SK-N-SH (cell line): Measurements from ENCODE around the gene REXO1. TPM values are rescaled to one million over a fixed set of nuclear protein-coding genes. Genes with fewer than 3 reads are reported as not detected.

Experiments
- CTCF ChIA-PET: fragments of 300-600, 350-600 bp; formaldehyde crosslinking; extraction: SDS; loops from one replicate; lab custom pipeline; 2021; lab: Yijun Ruan, JAX
- POLR2A ChIA-PET: fragments of 350-600 bp; sonication (Branson Sonifier 250); formaldehyde crosslinking; extraction: SDS; loops from one replicate; lab custom pipeline; 2020; ENCODE audit warnings: antibody characterized with exemption, inconsistent platforms; lab: Yijun Ruan, JAX
- DNase-seq: peaks from one replicate; pipeline ENCODE4 v3.0.0; 2012
- H2AFZ ChIP-seq: fragments of 200-600 bp; sonication (generic); 2 replicates; pipeline ENCODE4 v1.8.1; 2016; ENCODE audit warnings: antibody characterized with exemption, mild to moderate bottlenecking, low read depth
- H3F3A ChIP-seq: fragments of 200-600 bp; sonication (generic); replicated peaks from 2 replicates; pipeline ENCODE3; 2016; ENCODE audit warnings: antibody characterized with exemption, mild to moderate bottlenecking; ENCODE audit not compliant: insufficient read depth
- H3K27ac ChIP-seq, 2 experiments: fragments of 200-500 bp in 1 of 2; fragments of 200-600 bp in 1 of 2; sonication (Bioruptor generic) in 1 of 2; sonication (generic), shearing (Covaris generic) in 1 of 2; 2 replicates each; pipeline versions ENCODE4 v1.5.1 to v1.6.1; 2014 to 2016; ENCODE audit warnings: low read depth in 2 of 2, inconsistent platforms in 1 of 2, low read length in 1 of 2, mild to moderate bottlenecking in 1 of 2, mixed read lengths in 1 of 2
- H3K27me3 ChIP-seq: fragments of 200-600 bp; sonication (generic), shearing (Covaris generic); 2 replicates; pipeline ENCODE4 v1.6.1; 2016; ENCODE audit warnings: mixed run types; ENCODE audit not compliant: insufficient read depth
- H3K36me3 ChIP-seq, 2 experiments: fragments of 200-500 bp in 1 of 2; fragments of 200-600 bp in 1 of 2; sonication (Bioruptor generic) in 1 of 2; sonication (generic) in 1 of 2; replicated peaks in 1 of 2; 2 replicates each; pipeline versions ENCODE3 to v1.5.1; 2014 to 2016; ENCODE audit warnings: low read length in 1 of 2, mild to moderate bottlenecking in 1 of 2; ENCODE audit not compliant: insufficient read depth in 2 of 2, control insufficient read depth in 1 of 2
- H3K4me1 ChIP-seq, 2 experiments: fragments of 200-500 bp in 1 of 2; fragments of 200-600 bp in 1 of 2; sonication (Bioruptor generic) in 1 of 2; sonication (generic), shearing (Covaris generic) in 1 of 2; 2 replicates each; pipeline versions ENCODE4 v1.5.1 to v1.6.1; 2014 to 2016; ENCODE audit warnings: low read depth in 1 of 2, low read length in 1 of 2, mixed run types in 1 of 2; ENCODE audit not compliant: insufficient read depth in 2 of 2, control insufficient read depth in 1 of 2
- H3K4me2 ChIP-seq: fragments of 200-600 bp; sonication (generic), shearing (Covaris generic); 2 replicates; pipeline ENCODE4 v1.6.1; 2017; ENCODE audit warnings: mixed run types
- H3K4me3 ChIP-seq, 2 experiments: fragments of 200-500 bp in 1 of 2; fragments of 200-600 bp in 1 of 2; sonication (Bioruptor generic) in 1 of 2; sonication (generic), shearing (Covaris generic) in 1 of 2; 2 replicates each; pipeline versions ENCODE4 v1.5.1 to v1.8.1; 2014 to 2016; ENCODE audit warnings: low read depth in 2 of 2, inconsistent platforms in 1 of 2, low read length in 1 of 2, mild to moderate bottlenecking in 1 of 2, mixed read lengths in 1 of 2, moderate library complexity in 1 of 2
- H3K79me2 ChIP-seq: fragments of 200-600 bp; sonication (generic); 2 replicates; pipeline ENCODE4 v1.8.1; 2017; ENCODE audit warnings: mild to moderate bottlenecking; ENCODE audit not compliant: insufficient read depth
- H3K9ac ChIP-seq: fragments of 200-600 bp; sonication (generic); 2 replicates; pipeline ENCODE4 v1.6.1; 2017; ENCODE audit warnings: mixed run types
- H3K9me2 ChIP-seq: fragments of 200-600 bp; sonication (generic); 2 replicates; pipeline ENCODE4 v1.6.1; 2017; ENCODE audit warnings: mixed run types
- H3K9me3 ChIP-seq: fragments of 200-600 bp; sonication (generic); 2 replicates; pipeline ENCODE4 v1.6.1; 2017; ENCODE audit warnings: mixed run types, mild to moderate bottlenecking, moderate library complexity
- H4K20me1 ChIP-seq: fragments of 200-600 bp; sonication (generic); 2 replicates; pipeline ENCODE4 v1.6.1; 2017; ENCODE audit warnings: mild to moderate bottlenecking, mixed run types; ENCODE audit not compliant: insufficient read depth
- CHD2 ChIP-seq: fragments of 150-350 bp; IDR thresholded peaks from 2 replicates; pipeline ENCODE4 v1.6.1; 2018; ENCODE audit warnings: low read length; ENCODE audit not compliant: partially characterized antibody
- ELF1 ChIP-seq: IDR thresholded peaks from 2 replicates; pipeline ENCODE4 v1.4.0; 2012
- EP300 ChIP-seq, 2 experiments: IDR thresholded peaks; 2 replicates each; pipeline versions ENCODE4 v1.4.0 to v1.6.1; 2012; ENCODE audit warnings: borderline replicate concordance in 1 of 2, low read depth in 1 of 2, low read length in 1 of 2
- EZH2phosphoT487 ChIP-seq: fragments of 200-600 bp; sonication (generic); IDR thresholded peaks from 2 replicates; pipeline ENCODE4 v1.6.1; 2017; ENCODE audit warnings: low read depth, mixed run types, mild to moderate bottlenecking, antibody characterized with exemption, moderate library complexity, borderline replicate concordance
- FOXJ3 ChIP-seq: sonication (generic); formaldehyde crosslinking; IDR thresholded peaks from 2 replicates; pipeline ENCODE4 v1.5.1; 2020; ENCODE audit warnings: mild to moderate bottlenecking, missing genetic modification reagents
- FOXM1 ChIP-seq: IDR thresholded peaks from 2 replicates; pipeline ENCODE4 v1.4.0; 2012; ENCODE audit warnings: low read depth, mild to moderate bottlenecking
- GABPA ChIP-seq: IDR thresholded peaks from 2 replicates; pipeline ENCODE4 v1.4.0; 2012; ENCODE audit warnings: low read depth, mild to moderate bottlenecking
- JUND ChIP-seq: IDR thresholded peaks from 2 replicates; pipeline ENCODE4 v1.4.0; 2012
- MXI1 ChIP-seq: IDR thresholded peaks from 2 replicates; pipeline ENCODE4 v1.6.1; 2012; ENCODE audit warnings: mild to moderate bottlenecking, low read depth, low read length, improper control_type of control experiment
- NFIC ChIP-seq: IDR thresholded peaks from 2 replicates; pipeline ENCODE4 v1.4.0; 2012; ENCODE audit warnings: borderline replicate concordance
- NRF1 ChIP-seq: IDR thresholded peaks from 2 replicates; pipeline ENCODE4 v1.6.1; 2012; ENCODE audit warnings: low read depth, mild to moderate bottlenecking, low read length
- POLR2AphosphoS5 ChIP-seq: IDR thresholded peaks from 2 replicates; pipeline ENCODE4 v1.6.1; 2012; ENCODE audit warnings: low read depth, low read length
- RAD21 ChIP-seq: IDR thresholded peaks from 2 replicates; pipeline ENCODE4 v1.6.1; 2012; ENCODE audit warnings: mild to moderate bottlenecking, low read length
- RCOR1 ChIP-seq: fragments of 150-350 bp; IDR thresholded peaks from 2 replicates; pipeline ENCODE4 v1.6.1; 2017; ENCODE audit warnings: antibody characterized with exemption, low read length
- TAF1 ChIP-seq: IDR thresholded peaks from 2 replicates; pipeline ENCODE4 v1.6.1; 2012; ENCODE audit warnings: low read depth, mild to moderate bottlenecking, low read length, moderate library complexity, borderline replicate concordance
- TCF12 ChIP-seq: IDR thresholded peaks from 2 replicates; pipeline ENCODE4 v1.4.0; 2012
- TEAD4 ChIP-seq: IDR thresholded peaks from 2 replicates; pipeline ENCODE4 v1.4.0; 2012; ENCODE audit warnings: mild to moderate bottlenecking, borderline replicate concordance; ENCODE audit not compliant: insufficient read depth
- WGBS: methylation state at CpG from one replicate; pipeline ENCODE4 v1.1.6; 2017; ENCODE audit warnings: low lambda C conversion rate; 5-methylcytosine and 5-hydroxymethylcytosine counted together
- polyA plus RNA-seq, 3 experiments: library from polyadenylated mRNA; depleted of rRNA; stranded (reverse); fragments of >200 nt; gene quantifications; 2 replicates each; pipeline ENCODE4 v1.2.3, GENCODE V29; 2012
- TF ChIP-seq, protein P1 (sequence below): IDR thresholded peaks from 2 replicates; pipeline ENCODE4 v1.4.0; 2012; ENCODE audit warnings: low read depth
- TF ChIP-seq, protein P2 (sequence below): fragments of 150-350 bp; IDR thresholded peaks from 2 replicates; pipeline ENCODE4 v1.6.1; 2016; ENCODE audit warnings: mild to moderate bottlenecking, low read depth, low read length
- TF ChIP-seq, protein P3 (sequence below): IDR thresholded peaks from 2 replicates; pipeline ENCODE4 v1.6.1; 2012; ENCODE audit warnings: mild to moderate bottlenecking, low read depth, low read length, moderate library complexity

REXO1 gene
- polyA plus RNA-seq, 1 of the 3 experiments (the other 2 are of a cell fraction): 18.8 TPM

DNA sequence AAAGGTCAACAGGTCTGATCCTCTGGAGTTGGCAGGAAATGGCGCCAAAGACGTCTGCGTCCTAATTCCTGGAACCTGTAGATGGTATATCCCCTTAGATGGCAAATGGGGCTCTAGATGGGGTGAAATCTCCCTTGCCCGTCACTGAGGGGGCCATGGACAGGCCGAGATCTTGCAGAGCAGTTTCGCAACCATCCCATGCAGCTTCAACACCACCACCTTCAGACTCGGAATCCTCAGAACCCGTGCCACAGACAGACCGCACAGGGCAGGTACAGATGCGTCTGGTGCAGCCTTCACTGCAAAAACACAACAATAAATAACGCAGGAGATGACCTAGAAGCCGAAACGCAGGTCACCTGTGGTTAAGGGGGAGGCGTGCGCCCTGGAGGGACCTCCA lies 17.7 kb downstream of the REXO1 start:
- H3K27me3 ChIP-seq: no peaks in the 10 kb centered on the region

DNA sequence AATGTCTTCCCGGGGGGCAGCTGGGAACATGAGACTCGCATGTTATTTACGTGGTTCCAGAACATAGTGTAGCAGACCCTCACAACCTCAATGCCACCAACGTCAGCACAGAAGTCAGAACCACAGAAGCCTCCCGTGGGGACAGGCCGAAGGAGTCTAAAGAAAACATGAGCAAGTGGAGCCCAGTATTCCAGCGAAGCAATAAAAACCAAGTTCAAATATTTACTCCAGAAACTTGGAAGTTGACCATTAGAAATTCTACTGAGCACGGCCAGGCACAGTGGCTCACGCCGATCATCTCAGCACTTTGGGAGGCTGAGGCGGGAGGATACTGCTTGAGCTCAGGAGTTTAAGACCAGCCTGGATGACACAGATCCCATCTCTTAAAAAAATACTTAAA lies 18.3 kb downstream of the REXO1 start:
- ChIA-PET POLR2A (no interaction called here), CTCF (interaction anchor here (0.9 to 8.1 kb wide), 4 partner anchors 10 to 41 kb away, joined by 4 to 188 read pairs (median 7); no protein-coding TSS in a partner anchor)
- WGBS: 93% methylated on average over 11 of the region's 11 CpGs
- TF ChIP-seq, protein P1, sequence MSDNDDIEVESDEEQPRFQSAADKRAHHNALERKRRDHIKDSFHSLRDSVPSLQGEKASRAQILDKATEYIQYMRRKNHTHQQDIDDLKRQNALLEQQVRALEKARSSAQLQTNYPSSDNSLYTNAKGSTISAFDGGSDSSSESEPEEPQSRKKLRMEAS: no peak
- TF ChIP-seq JUND (no peak), CHD2 (no peak), EZH2phosphoT487 (no peak), NRF1 (no peak), TCF12 (no peak), NFIC (no peak), POLR2AphosphoS5 (no peak)
- TF ChIP-seq, protein P2, sequence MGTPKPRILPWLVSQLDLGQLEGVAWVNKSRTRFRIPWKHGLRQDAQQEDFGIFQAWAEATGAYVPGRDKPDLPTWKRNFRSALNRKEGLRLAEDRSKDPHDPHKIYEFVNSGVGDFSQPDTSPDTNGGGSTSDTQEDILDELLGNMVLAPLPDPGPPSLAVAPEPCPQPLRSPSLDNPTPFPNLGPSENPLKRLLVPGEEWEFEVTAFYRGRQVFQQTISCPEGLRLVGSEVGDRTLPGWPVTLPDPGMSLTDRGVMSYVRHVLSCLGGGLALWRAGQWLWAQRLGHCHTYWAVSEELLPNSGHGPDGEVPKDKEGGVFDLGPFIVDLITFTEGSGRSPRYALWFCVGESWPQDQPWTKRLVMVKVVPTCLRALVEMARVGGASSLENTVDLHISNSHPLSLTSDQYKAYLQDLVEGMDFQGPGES: no peak
- TF ChIP-seq, protein P3, sequence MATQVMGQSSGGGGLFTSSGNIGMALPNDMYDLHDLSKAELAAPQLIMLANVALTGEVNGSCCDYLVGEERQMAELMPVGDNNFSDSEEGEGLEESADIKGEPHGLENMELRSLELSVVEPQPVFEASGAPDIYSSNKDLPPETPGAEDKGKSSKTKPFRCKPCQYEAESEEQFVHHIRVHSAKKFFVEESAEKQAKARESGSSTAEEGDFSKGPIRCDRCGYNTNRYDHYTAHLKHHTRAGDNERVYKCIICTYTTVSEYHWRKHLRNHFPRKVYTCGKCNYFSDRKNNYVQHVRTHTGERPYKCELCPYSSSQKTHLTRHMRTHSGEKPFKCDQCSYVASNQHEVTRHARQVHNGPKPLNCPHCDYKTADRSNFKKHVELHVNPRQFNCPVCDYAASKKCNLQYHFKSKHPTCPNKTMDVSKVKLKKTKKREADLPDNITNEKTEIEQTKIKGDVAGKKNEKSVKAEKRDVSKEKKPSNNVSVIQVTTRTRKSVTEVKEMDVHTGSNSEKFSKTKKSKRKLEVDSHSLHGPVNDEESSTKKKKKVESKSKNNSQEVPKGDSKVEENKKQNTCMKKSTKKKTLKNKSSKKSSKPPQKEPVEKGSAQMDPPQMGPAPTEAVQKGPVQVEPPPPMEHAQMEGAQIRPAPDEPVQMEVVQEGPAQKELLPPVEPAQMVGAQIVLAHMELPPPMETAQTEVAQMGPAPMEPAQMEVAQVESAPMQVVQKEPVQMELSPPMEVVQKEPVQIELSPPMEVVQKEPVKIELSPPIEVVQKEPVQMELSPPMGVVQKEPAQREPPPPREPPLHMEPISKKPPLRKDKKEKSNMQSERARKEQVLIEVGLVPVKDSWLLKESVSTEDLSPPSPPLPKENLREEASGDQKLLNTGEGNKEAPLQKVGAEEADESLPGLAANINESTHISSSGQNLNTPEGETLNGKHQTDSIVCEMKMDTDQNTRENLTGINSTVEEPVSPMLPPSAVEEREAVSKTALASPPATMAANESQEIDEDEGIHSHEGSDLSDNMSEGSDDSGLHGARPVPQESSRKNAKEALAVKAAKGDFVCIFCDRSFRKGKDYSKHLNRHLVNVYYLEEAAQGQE: no peak

More for the DNA sequence above, 17.7 kb downstream of the REXO1 start:
- Histone ChIP-seq H3K27ac (no peak overlapping the region), H3K9me3 (no peaks in the 10 kb centered on the region), H2AFZ (no peak overlapping the region), H3K79me2 (peaks cover 63% of the 10 kb centered on the region), H3K4me2 (no peak overlapping the region), H4K20me1 (peaks cover 60% of the 10 kb centered on the region), H3K4me1 (peaks cover 0 to 7% of the 10 kb centered on the region in 2 experiments; a peak in 1 of 4 replicates), H3F3A (peaks cover 6% of the 10 kb centered on the region), H3K9me2 (no peaks in the 10 kb centered on the region), H3K4me3 (no peak overlapping the region), H3K36me3 (peaks cover 1 to 5% of the 10 kb centered on the region in 2 experiments), H3K9ac (no peak overlapping the region)
- 98% methylated on average over 12 of the region's 15 CpGs for WGBS
- DNase-seq: no peak
- TF ChIP-seq CHD2 (no peak), ELF1 (no peak), RCOR1 (no peak), MXI1 (no peak), GABPA (no peak), RAD21 (no peak), TEAD4 (no peak), TAF1 (no peak), POLR2AphosphoS5 (no peak), FOXJ3 (CRISPR knock-in tag) (no peak), EP300 (IDR thresholded peaks at IDR 0.05; ENCODE audit: borderline replicate concordance in 1 of 2, low read depth in 1 of 2, low read length in 1 of 2) (no peak), NRF1 (no peak), FOXM1 (no peak)
- TF ChIP-seq, protein P3: no peak
- ChIA-PET POLR2A (no interaction called here), CTCF (interaction anchor here (1.2 to 8.1 kb wide), 4 partner anchors 10 to 42 kb away, joined by 3 to 188 read pairs (median 7); no protein-coding TSS in a partner anchor)

More for the DNA sequence above, 18.3 kb downstream of the REXO1 start:
- H3K27me3 ChIP-seq: no peaks in the 10 kb centered on the region
- H3K4me3 ChIP-seq: no peak overlapping the region
- peaks cover 0 to 7% of the 10 kb centered on the region in 2 experiments; a peak in 1 of 4 replicates for H3K4me1 ChIP-seq
- H3F3A ChIP-seq: peaks cover 6% of the 10 kb centered on the region
- H3K9ac ChIP-seq: no peak overlapping the region
- no peak overlapping the region for H2AFZ ChIP-seq
- no peak overlapping the region for H3K27ac ChIP-seq
- no peak overlapping the region for H3K4me2 ChIP-seq
- H3K36me3 ChIP-seq: peaks cover 5% of the 10 kb centered on the region in 2 experiments
- DNase-seq: no peak
- H3K9me3 ChIP-seq: no peaks in the 10 kb centered on the region
- H3K79me2 ChIP-seq: peaks cover 63% of the 10 kb centered on the region
- no peaks in the 10 kb centered on the region for H3K9me2 ChIP-seq
- peaks cover 54% of the 10 kb centered on the region for H4K20me1 ChIP-seq
